Bronchial epithelial cell (primary cell): Measurements from ENCODE around the gene TRRAP. TPM values are rescaled to one million over a fixed set of nuclear protein-coding genes. Genes with fewer than 3 reads are reported as not detected.

Source experiments
- DNase-seq: peaks from one replicate; pipeline ENCODE4 v3.0.0-alpha.2; 2010; ENCODE audit warnings: low read depth
- FAIRE-seq: peaks from 2 replicates; lab custom pipeline; 2011; peaks lifted over from hg19 to GRCh38; lab: Jason Lieb, UNC
- H3K27me3 ChIP-seq: 2 replicates; pipeline ENCODE4 v1.5.1; 2011; ENCODE audit warnings: low read length; ENCODE audit not compliant: control insufficient read depth, insufficient read depth
- H3K36me3 ChIP-seq: 2 replicates; pipeline ENCODE4 v1.5.1; 2011; ENCODE audit warnings: low read length; ENCODE audit not compliant: control insufficient read depth, insufficient read depth
- H3K4me3 ChIP-seq: 2 replicates; pipeline ENCODE4 v1.5.1; 2011; ENCODE audit warnings: mild to moderate bottlenecking, low read depth, low read length, control low read depth
- total RNA-seq: library from RNA; depleted of rRNA; stranded (reverse); fragments of >200 nt; gene quantifications from 2 replicates; pipeline ENCODE4 v1.2.1, GENCODE V29; 2014
- TF ChIP-seq, protein P1 (sequence below): IDR thresholded peaks from 2 replicates; pipeline ENCODE4 v1.5.1; 2011; ENCODE audit warnings: mild to moderate bottlenecking, moderate library complexity, low read length, control low read depth, inconsistent platforms; ENCODE audit not compliant: insufficient read depth, severe bottlenecking

Gene TRRAP
- total RNA-seq, 1 donor from 2014 or later, result 8.2 TPM

DNA sequence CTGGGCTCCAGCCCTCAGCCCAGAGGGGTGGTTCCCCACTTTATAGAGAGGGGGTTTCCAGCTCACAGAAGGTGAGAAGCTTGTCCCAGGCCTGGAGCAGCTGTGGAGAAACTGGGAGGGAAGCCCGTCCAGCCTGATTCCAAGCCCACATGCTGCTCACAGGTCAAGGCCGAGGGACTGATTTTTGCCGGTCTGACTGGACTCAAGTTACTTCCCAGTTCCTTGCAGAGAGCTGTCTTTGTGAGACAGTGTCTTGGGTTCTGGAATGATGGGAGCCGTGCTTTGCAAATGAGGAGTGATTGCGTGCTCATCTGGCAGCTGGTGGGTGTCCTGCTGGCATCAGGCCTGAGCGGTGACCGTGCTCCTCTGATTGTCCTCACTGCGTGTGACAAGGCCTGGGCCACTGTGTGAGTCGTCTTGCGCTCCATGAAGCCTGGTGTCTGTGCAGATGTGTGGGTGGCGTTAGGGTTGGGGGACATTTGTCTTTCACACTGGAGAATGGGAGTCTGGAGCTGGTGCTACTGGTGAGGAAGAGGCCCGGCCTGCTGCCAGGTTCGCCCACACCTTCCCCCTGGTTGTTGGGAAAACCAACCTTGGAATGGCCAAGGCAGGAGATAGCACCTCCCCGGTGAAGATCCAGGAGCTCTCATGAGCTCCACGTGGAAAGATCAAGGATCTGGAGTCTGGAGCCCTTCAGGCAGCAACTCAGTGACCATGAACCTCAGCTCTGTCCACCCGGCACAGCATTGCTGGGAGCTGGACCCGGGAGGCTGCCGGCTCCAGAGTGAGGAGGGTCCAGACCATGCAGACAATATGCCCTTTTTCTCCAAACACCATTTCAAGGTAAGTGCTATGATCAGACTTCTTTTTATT, 136.0 kb downstream of the TRRAP start:
- Histone ChIP-seq H3K27me3 (no peaks in the 10 kb centered on the region), H3K4me3 (no peak overlapping the region), H3K36me3 (peaks cover 27% of the 10 kb centered on the region)
- FAIRE-seq (peak; percentile 83), DNase-seq (no peak)
- TF ChIP-seq, protein P1, sequence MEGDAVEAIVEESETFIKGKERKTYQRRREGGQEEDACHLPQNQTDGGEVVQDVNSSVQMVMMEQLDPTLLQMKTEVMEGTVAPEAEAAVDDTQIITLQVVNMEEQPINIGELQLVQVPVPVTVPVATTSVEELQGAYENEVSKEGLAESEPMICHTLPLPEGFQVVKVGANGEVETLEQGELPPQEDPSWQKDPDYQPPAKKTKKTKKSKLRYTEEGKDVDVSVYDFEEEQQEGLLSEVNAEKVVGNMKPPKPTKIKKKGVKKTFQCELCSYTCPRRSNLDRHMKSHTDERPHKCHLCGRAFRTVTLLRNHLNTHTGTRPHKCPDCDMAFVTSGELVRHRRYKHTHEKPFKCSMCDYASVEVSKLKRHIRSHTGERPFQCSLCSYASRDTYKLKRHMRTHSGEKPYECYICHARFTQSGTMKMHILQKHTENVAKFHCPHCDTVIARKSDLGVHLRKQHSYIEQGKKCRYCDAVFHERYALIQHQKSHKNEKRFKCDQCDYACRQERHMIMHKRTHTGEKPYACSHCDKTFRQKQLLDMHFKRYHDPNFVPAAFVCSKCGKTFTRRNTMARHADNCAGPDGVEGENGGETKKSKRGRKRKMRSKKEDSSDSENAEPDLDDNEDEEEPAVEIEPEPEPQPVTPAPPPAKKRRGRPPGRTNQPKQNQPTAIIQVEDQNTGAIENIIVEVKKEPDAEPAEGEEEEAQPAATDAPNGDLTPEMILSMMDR, result no peak

DNA sequence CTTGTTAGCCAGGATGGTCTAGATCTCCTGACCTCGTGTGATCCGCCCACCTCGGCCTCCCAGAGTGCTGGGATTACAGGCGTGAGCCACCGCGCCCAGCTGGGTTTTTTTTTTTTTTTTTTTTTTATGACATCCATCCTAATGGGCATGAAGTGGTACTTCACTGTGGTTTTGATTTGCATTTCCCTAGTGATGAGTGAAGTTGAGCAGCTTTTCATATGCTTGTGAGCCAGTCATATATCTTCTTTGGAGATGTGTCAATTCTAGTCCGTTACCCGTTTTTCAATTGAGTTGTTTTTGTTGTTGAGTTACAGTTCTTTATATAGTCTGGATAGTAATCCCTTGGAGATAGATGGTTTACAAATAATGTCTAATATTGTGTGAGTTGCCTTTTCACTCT, 137.9 kb downstream of the TRRAP start:
- no peak for FAIRE-seq
- TF ChIP-seq, protein P1, result no peak
- DNase-seq, result no peak
- H3K4me3 ChIP-seq, result no peak overlapping the region
- no peaks in the 10 kb centered on the region for H3K27me3 ChIP-seq
- H3K36me3 ChIP-seq, result peaks cover 23% of the 10 kb centered on the region

DNA sequence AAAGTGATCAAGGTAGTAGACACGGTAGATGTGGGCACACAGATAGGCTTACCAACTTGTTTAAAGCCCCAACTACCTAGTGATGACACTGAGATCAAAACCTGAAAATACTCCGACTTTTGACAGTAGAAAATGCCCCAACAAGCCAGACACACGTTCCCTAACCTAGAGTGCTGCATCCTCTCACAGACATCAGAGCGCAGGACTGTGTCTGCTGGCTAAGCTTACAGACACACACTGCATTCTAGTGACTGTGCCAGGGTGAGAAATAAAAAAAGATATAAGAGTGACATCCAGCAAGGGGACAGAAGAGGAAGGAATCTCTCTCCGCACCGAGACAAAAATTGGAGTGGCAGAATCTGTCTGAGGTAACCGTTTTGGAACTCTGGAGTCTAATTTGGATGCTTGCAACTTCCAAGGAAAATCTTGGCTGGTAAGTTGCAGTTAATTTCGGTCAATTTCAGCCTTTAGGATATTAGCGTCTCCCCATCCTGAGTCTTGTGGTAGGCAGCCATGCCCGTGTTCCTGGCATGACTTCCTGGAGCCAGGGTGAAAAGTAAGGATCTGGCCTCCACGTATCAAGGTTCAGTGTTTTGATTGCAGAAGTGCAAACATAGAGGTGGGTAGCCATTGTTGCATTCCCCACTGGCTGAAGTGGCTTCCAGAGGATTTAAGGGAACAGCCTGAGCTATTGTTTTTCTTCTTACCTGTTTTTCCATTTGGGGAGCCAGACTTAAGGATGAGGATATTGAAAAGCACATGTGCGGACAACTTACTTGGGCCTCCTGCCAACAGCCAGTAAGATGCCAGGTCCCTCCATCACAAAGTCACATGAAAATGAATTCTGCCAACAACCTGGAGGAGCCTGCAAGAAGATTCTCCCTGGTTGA, 141.4 kb downstream of the TRRAP start:
- no peaks in the 10 kb centered on the region for H3K27me3 ChIP-seq
- H3K4me3 ChIP-seq, result no peak overlapping the region
- TF ChIP-seq, protein P1, result no peak
- FAIRE-seq (no peak), DNase-seq (no peak)
- no peaks in the 10 kb centered on the region for H3K36me3 ChIP-seq

DNA sequence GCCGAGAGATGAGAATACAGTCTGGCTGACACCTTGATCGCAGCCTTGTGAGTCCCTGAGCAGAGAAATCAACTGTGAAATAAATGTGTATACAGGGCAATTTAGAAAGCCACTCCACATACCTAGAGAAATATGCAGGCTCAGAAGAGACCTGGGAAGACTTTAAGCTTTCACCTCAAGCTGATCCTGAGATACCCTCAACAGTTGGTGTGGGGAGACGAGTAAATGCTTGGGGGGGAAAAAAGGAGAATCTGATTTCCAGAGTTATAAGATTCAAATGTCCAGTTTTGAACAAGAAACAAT, 142.0 kb downstream of the TRRAP start:
- TF ChIP-seq, protein P1, result no peak
- no peak overlapping the region for H3K4me3 ChIP-seq
- no peak for FAIRE-seq
- DNase-seq, result no peak
- no peaks in the 10 kb centered on the region for H3K36me3 ChIP-seq
- no peaks in the 10 kb centered on the region for H3K27me3 ChIP-seq

DNA sequence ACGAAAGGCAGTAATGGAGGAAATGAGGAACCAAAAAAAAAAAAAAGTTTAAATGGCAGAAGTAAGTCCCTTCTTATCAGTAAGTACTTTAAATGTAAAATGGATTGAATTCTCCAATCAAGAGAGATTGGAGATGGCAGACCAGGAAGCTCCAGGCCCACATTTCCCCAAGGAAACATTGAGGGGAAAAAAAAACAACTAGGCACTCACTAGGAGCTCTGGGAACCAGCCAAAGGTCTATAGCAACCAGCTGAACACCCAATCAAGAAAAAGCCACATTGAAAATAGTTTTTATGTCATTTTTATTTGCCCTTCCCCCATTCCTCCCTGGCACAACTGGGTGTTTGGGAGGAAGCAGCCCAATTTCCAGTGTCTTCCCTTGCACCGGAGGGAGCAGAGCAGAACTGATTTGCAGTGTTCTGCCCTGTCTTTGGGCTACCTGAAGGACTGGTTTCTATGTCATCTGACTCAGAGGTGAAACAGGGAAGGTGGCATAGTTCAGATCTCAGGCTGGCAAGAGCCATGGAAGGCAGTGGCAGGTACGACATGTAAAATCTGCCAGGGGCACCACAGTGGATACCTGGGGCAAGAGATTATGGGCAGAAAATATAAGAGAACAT, 143.7 kb downstream of the TRRAP start:
- no peaks in the 10 kb centered on the region for H3K27me3 ChIP-seq
- no peak for FAIRE-seq
- no peaks in the 10 kb centered on the region for H3K36me3 ChIP-seq
- peak; percentile 22 for DNase-seq
- TF ChIP-seq, protein P1, result no peak
- H3K4me3 ChIP-seq, result no peak overlapping the region
